Glomerular visceral epithelial cell (primary cell): ENCODE results near the gene PPFIA4.

Experiments used
- DNase-seq: peaks from one replicate; pipeline ENCODE4 v3.0.0-alpha.2; 2016; ENCODE audit errors: extremely low spot score

Gene PPFIA4

DNA sequence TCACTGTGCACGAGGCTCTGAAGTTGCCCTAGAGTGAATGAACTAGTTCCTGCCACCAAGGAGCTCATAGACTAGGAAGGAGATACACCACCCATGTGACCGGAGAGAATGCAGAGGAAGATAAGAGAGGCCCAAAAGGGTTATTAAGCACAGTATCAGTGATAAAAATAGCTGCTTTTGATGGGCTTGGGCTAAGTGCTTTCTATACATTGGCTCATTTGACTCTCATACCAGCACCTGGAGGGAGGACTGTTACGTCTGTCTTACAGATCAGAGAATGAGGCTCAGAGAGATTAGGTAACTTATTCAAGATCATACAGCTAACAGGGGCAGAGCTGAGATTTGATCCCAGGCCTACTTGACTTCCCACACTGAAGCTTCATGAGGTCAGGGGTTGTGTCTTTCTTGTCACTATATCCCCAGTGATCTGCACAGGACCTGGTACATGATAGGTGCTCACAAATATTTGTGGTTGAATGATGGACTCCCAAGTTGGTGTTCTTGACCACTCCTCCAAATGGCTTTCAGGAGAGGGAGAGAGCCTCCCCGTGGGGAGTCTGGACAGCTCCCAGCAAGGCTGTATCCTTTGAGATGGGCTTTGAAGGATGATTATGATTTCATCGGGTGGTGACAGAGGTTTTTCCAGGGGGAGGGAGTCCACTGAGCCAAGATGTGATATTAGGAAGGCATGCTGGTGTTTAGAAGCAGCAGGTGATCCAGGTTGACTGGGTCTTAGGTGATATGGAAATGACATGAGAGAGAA lies 14.4 kb downstream of the PPFIA4 start:
- DNase-seq, result no peak

GRCh38 chr1:203041351-203041932 lies 15.2 kb downstream of the PPFIA4 start:
- no peak for DNase-seq

- DNase-seq, result no peak
Observed at GRCh38 chr1:203043830-203044545, 17.7 kb downstream of the PPFIA4 start.

DNA sequence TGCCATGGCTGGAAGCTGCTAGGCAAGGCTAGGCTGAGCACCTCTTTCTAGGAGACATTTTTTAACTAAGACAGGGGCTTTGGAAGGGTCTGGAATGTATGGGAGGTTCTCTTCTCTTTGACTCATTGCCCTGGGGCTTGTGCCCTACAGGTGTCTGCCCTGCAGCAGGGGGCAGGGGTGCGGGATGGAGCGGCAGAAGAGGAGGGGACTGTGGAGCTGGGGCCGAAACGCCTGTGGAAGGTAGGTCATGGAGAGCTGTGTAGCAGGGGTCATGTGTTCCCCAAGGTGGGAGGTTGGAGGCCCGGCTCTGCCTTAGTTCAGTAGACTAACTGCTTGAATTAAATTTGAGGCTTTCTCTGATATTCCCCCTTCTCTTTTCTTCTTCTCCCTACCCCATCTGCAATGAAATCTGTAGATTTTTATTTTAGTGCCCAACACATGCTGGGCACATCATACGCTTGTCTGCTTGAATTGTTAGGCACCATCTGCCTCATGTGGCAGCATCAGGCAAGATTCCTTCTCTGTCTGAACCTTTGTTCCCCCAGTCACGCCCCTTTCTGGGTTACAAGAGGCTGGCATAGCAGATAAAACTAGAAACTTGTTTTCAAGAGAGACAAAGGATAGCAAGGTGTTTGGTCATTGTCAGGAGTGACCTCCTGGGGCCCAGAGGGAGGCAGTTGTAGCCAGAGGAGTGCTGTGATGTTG lies 18.4 kb downstream of the PPFIA4 start:
- DNase-seq, result no peak

GRCh38 chr1:203045336-203045735 lies 19.0 kb downstream of the PPFIA4 start:
- no peak for DNase-seq

DNA sequence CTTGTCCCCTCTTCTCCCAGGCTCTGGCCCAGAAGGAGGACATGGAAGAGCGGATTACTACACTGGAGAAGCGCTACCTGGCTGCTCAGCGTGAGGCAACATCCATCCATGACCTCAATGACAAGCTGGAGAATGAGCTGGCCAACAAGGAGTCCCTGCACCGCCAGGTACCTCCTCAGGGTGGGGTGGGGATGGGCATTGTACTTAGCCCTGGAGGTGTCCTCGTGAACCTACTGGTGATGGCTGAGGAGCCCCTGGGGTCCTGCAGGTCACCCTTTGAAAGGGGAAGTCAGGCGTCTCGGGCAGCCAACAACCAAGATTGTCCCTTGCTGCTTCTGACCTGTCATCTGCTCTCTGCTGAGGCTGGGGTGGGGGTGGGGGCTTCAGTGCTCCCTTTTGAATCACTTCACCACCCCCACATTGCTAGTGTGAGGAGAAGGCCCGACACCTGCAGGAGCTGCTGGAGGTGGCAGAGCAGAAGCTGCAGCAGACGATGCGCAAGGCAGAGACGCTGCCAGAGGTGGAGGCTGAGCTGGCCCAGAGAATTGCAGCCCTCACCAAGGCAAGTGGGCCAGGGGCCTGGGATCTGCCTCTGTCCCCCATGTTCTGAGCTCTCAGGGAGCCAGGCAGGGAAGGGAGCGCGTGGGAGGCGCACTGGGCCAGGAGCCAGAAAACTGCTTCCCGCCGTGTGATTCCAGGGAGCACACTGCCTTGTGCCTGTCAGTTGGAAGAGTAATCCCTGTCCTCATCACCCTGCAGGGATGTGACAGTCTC lies 19.7 kb downstream of the PPFIA4 start:
- DNase-seq, result no peak

GRCh38 chr1:203046984-203047630 lies 20.8 kb downstream of the PPFIA4 start:
- peak; percentile 71 for DNase-seq

GRCh38 chr1:203048086-203048485 lies 21.8 kb downstream of the PPFIA4 start:
- DNase-seq, result no peak

DNA sequence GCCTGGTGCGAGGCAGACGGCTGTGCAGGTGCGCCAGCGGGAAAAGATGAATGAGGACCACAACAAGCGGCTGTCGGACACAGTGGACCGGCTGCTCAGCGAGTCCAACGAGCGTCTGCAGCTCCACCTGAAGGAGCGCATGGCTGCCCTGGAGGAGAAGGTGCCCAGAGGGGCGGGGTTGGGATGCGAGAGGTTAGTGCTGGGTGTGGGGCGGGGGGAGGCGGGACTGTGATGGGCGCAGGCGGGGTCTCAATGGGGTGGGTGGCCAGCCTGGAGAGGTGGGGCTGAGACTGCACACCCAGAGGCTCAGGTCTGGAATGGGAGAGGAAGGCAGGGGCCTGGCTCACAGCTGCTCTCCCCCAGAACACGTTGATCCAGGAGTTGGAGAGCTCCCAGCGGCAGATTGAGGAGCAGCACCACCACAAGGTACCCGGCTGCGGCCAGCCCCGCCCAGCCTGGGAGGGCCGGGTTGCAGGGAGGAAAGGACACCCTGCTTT lies 22.3 kb downstream of the PPFIA4 start:
- no peak for DNase-seq

- no peak for DNase-seq
Observed at GRCh38 chr1:203049077-203049476, 22.8 kb downstream of the PPFIA4 start.

DNA sequence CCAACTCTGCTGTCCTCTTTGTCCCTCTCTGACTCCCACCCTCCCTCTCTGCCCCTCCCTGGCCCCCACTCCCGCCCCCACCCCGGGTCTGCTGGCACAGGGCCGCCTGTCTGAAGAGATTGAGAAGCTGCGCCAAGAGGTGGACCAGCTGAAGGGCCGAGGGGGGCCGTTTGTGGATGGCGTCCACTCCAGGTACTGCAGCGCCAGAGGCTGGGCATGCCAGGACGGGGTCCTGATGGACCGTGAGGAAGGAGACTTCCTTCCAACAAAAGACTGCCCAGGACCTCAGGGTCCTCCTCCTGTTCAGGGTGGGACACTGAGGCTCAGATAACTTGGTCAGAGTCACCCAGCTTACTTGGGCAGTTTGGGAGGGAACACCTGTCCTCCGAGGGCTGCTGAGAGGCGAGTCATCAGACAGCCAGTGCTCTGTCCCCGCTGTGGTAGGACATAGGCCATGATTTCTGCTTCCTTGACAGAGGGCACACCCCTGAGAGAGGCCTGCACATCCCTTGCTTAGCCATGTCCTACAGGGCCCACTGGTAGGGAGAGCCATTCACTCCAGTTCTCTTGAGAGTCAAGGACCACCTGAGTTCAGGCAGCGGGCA lies 23.4 kb downstream of the PPFIA4 start:
- DNase-seq, result no peak

GRCh38 chr1:203050826-203051225 lies 24.5 kb downstream of the PPFIA4 start:
- no peak for DNase-seq

GRCh38 chr1:203051841-203052324 lies 25.6 kb downstream of the PPFIA4 start:
- DNase-seq, result no peak

DNA sequence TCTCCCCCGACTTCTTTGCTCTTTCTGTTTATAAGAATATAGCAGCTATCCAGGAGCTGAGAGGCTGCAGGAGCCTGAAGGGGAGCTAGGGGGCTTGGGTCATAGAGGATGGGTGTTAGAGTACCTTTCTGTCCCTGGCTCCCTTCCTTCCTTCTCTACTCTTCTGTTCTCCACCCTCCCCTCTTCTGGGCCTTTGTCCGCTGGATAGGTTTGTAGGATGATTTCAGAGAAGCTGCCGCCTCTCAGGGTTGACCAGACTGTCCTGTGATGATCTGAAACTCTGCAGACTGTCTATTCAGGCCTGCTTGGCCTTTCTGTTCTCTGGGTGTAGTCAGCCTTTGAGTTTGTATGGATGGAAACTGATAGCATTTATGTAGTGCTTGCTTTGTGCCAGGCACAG lies 26.3 kb downstream of the PPFIA4 start:
- no peak for DNase-seq

DNA sequence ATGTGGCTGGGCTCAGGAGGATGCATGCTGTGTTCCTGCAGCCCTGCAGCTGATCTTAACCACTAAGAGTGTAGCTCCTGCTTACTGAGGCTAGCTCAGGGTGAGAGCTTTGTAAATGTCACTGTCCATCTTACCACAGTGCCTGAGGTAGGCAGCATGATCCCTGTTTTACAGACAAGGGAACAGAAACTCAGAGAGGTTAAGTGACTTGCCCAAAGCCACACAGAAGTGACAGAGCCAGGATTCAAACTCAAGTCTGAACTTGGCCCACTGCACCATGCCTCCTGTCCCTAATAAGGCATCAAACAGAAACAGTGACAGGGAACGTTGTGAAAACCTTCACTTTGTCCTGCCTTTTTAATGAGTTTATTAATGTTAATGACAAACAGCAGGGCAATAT lies 27.9 kb downstream of the PPFIA4 start:
- DNase-seq, result no peak

GRCh38 chr1:203054642-203055041 lies 28.4 kb downstream of the PPFIA4 start:
- DNase-seq, result no peak

- no peak for DNase-seq
Observed at GRCh38 chr1:203055161-203055799, 29.0 kb downstream of the PPFIA4 start.

- no peak for DNase-seq
Observed at GRCh38 chr1:203056012-203056411, 29.7 kb downstream of the PPFIA4 start.

DNA sequence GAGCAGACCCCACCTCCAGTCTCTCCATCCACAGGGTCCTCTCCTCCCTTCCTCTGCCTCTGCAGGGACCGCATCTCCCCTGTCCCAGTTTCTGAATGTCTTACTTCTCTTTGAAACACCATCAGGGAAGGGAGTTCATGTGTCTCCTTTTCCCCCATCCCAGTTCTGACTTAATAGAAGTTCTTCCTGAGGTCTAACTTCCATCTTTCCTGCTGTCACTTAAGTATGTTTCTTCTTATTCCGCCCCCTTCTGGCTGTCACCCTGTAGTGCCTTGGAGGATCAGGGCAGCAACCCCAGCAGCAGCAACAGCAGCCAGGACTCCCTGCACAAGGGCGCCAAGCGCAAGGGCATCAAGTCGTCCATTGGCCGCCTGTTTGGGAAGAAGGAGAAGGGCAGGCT lies 30.2 kb downstream of the PPFIA4 start:
- no peak for DNase-seq
